Measurements from ENCODE around the gene INTS3. TPM values are rescaled to one million over a fixed set of nuclear protein-coding genes. Genes with fewer than 3 reads are reported as not detected.

The INTS3 gene
- total and polyA plus RNA-seq, 11 donors, result 19.6 to 41.8 (median 30.7) TPM

- 23 to 43% (median 37%) methylated on average over 6 of the region's 6 CpGs for WGBS, 4 donors
- H3K36me3 ChIP-seq, result peaks cover 0 to 95% (median 85%) of the 10 kb centered on the region in 9 donors
- peaks cover 14 to 62% (median 39%) of the 10 kb centered on the region in 12 donors for H3K4me1 ChIP-seq
- ATAC-seq (peak; percentile 87 to 94 (median 94)), DNase-seq (peak; percentile 81 to 91 (median 89))
- intact Hi-C loops (cut with DNase I), result loop anchor here (1.0 to 10.0 kb wide), 13 partner anchors 21 to 405 kb away; partner anchors contain the start of genes NPR1 (in 7 of the 10), ILF2 (in 1 of the 10), INTS3 (in 1 of the 10) and PGLYRP4 (in 1 of the 10)
- H3K9me3 ChIP-seq, result no peaks in the 10 kb centered on the region
- H3K27me3 ChIP-seq, result no peaks in the 10 kb centered on the region
- no peak overlapping the region for H3K4me3 ChIP-seq
- peak overlapping the region; percentile 33 to 78 (median 71) for H3K27ac ChIP-seq
- TF ChIP-seq POLR2A (IDR thresholded peaks at IDR 0.05) (no peak), CTCF (IDR thresholded peaks at IDR 0.05) (peak; percentile 89 to 98 (median 94))
These were observed 21.7 kb downstream of the INTS3 start for GRCh38 chr1:153749408-153750005.

- DNase-seq, result no peak
- peak; percentile 51 to 74 (median 62) for ATAC-seq
- Histone ChIP-seq H3K4me3 (no peak overlapping the region), H3K36me3 (peaks cover 0 to 95% (median 85%) of the 10 kb centered on the region in 9 donors), H3K27me3 (no peaks in the 10 kb centered on the region), H3K4me1 (peaks cover 14 to 62% (median 39%) of the 10 kb centered on the region in 12 donors), H3K9me3 (no peaks in the 10 kb centered on the region), H3K27ac (peak overlapping the region; percentile 33 to 78 (median 71))
- WGBS, 4 donors, result 31 to 48% (median 38%) methylated on average over 6 of the region's 6 CpGs
- TF ChIP-seq POLR2A (IDR thresholded peaks at IDR 0.05), result no peak
- peak in 2 of 12 donors; percentile 23 to 26 for TF ChIP-seq CTCF (IDR thresholded peaks at IDR 0.05)
- intact Hi-C loops (cut with DNase I), result loop anchor here in 5 of 10 donors (2.0 to 10.0 kb wide), 6 partner anchors 22 to 406 kb away; partner anchors contain the start of genes NPR1 (in 1 of the 5), PGLYRP4 (in 1 of the 5) and SLC27A3 (in 1 of the 5)
These were observed 22.5 kb downstream of the INTS3 start for GRCh38 chr1:153750026-153750995.

- DNase-seq (no peak), ATAC-seq (peak in 1 of 4 donors; percentile 2)
- no peaks in the 10 kb centered on the region for H3K27me3 ChIP-seq
- no peaks in the 10 kb centered on the region for H3K9me3 ChIP-seq
- intact Hi-C loops (cut with DNase I), result loop anchor here in 3 of 10 donors (5.0 to 10.0 kb wide), 4 partner anchors 55 to 407 kb away; partner anchors contain the start of genes NPR1 (in 1 of the 3) and PGLYRP4 (in 1 of the 3)
- 51 to 68% (median 60%) methylated on average over 2 of the region's 2 CpGs for WGBS, 4 donors
- peaks cover 0 to 95% (median 85%) of the 10 kb centered on the region in 9 donors for H3K36me3 ChIP-seq
- no peak overlapping the region for H3K4me3 ChIP-seq
- TF ChIP-seq CTCF (IDR thresholded peaks at IDR 0.05) (no peak), POLR2A (IDR thresholded peaks at IDR 0.05) (no peak)
- peaks cover 14 to 56% (median 39%) of the 10 kb centered on the region in 12 donors for H3K4me1 ChIP-seq
- H3K27ac ChIP-seq, result peak overlapping the region in 11 of 12 donors; percentile 26 to 74 (median 71)
These were observed 24.2 kb downstream of the INTS3 start for GRCh38 chr1:153752072-153752471.

Measured in heart left ventricle (tissue), 16 donors.